Measurements from ENCODE around the gene IMMP2L. TPM values are rescaled to one million over a fixed set of nuclear protein-coding genes. Genes with fewer than 3 reads are reported as not detected.
"Not testable (repeated sequence)": the region's sequence is repeated elsewhere in the genome, so short reads cannot be mapped to it uniquely, and the experiment has no call there.

Gene IMMP2L
- total RNA-seq, 1 experiment from 2014 or later, result 8.6 TPM

GRCh38 chr7:111510062-111510461, 52.2 kb downstream of the IMMP2L start:
- peaks cover 3% of the 10 kb centered on the region; the same call in 1 of the 2 replicates for H3K36me3 ChIP-seq (ENCODE audit: low read depth, low read length)
- DNase-seq (no peak), ATAC-seq (peak; percentile 20; the same call in 1 of the 2 replicates)
- H2AFZ ChIP-seq (ENCODE audit: low read length), result no peak overlapping the region
- H3K79me2 ChIP-seq (ENCODE audit: low read length), result peaks cover 16% of the 10 kb centered on the region
- H4K20me1 ChIP-seq (ENCODE audit: low read length), result no peaks in the 10 kb centered on the region
- H3K9ac ChIP-seq (ENCODE audit: low read length), result peak overlapping the region; percentile 85
- no peak overlapping the region for H3K4me3 ChIP-seq (ENCODE audit: low read length)
- H3K4me2 ChIP-seq (ENCODE audit: low read length), result 0 out of 2 replicates have a peak overlapping the region, but pooled peaks have one; percentile 17
- no peaks in the 10 kb centered on the region for H3K9me2 ChIP-seq (replicated peaks; ENCODE audit: low read length)
- POLR2A ChIA-PET (ENCODE audit: unreplicated experiment), result interaction anchor here (0.6 to 1.3 kb wide), 3 partner anchors 11 to 301 kb away, joined by 7 to 10 read pairs (median 10); partner anchors contain the start of gene IMMP2L
- CTCF ChIA-PET, result interaction anchor here (0.6 to 1.4 kb wide), 2 partner anchors 11 to 23 kb away, joined by 4 to 12 read pairs; no protein-coding TSS in a partner anchor
- intact Hi-C loops (cut with micrococcal nuclease), result no loop called here
- H3K27me3 ChIP-seq (ENCODE audit: low read length), result no peaks in the 10 kb centered on the region
- peak overlapping the region; percentile 96 for H3K27ac ChIP-seq (ENCODE audit: low read length)
- peaks cover 46% of the 10 kb centered on the region for H3K4me1 ChIP-seq (ENCODE audit: insufficient read depth, low read length)
- H3K9me3 ChIP-seq (ENCODE audit: low read length), result no peaks in the 10 kb centered on the region
- no peak for TF ChIP-seq EZH2 (IDR thresholded peaks at IDR 0.05; ENCODE audit: low read length, unreplicated experiment)
- no peaks in the 10 kb centered on the region for H3F3A ChIP-seq (ENCODE audit: low read length, unreplicated experiment)
- no TSS peak for BruUV-seq (replicated peaks)

GRCh38 chr7:111509288-111509687, 53.0 kb downstream of the IMMP2L start:
- Histone ChIP-seq H3K9me2 (replicated peaks; ENCODE audit: low read length) (no peaks in the 10 kb centered on the region), H3K79me2 (ENCODE audit: low read length) (peaks cover 16% of the 10 kb centered on the region), H2AFZ (ENCODE audit: low read length) (no peak overlapping the region), H4K20me1 (ENCODE audit: low read length) (no peaks in the 10 kb centered on the region), H3K9ac (ENCODE audit: low read length) (peak overlapping the region; percentile 85), H3K4me2 (ENCODE audit: low read length) (peak overlapping the region; percentile 38), H3K27me3 (ENCODE audit: low read length) (no peaks in the 10 kb centered on the region), H3F3A (ENCODE audit: low read length, unreplicated experiment) (no peaks in the 10 kb centered on the region), H3K9me3 (ENCODE audit: low read length) (no peaks in the 10 kb centered on the region), H3K4me1 (ENCODE audit: insufficient read depth, low read length) (peaks cover 46% of the 10 kb centered on the region), H3K27ac (ENCODE audit: low read length) (peak overlapping the region; percentile 96), H3K36me3 (ENCODE audit: low read depth, low read length) (peaks cover 3% of the 10 kb centered on the region; the same call in 1 of the 2 replicates), H3K4me3 (ENCODE audit: low read length) (no peak overlapping the region)
- ATAC-seq, result peak; percentile 75
- intact Hi-C loops (cut with micrococcal nuclease), result loop anchor here (1.0 kb wide), 1 partner anchor 10 kb away; no protein-coding TSS in a partner anchor
- ChIA-PET POLR2A (ENCODE audit: unreplicated experiment) (interaction anchor here (0.9 to 1.3 kb wide), 2 partner anchors 10 to 53 kb away, joined by 10 read pairs; partner anchors contain the start of gene IMMP2L), CTCF (interaction anchor here (0.6 to 1.4 kb wide), 2 partner anchors 11 to 23 kb away, joined by 4 to 12 read pairs; no protein-coding TSS in a partner anchor)
- no TSS peak for BruUV-seq (replicated peaks)
- TF ChIP-seq, protein P1, sequence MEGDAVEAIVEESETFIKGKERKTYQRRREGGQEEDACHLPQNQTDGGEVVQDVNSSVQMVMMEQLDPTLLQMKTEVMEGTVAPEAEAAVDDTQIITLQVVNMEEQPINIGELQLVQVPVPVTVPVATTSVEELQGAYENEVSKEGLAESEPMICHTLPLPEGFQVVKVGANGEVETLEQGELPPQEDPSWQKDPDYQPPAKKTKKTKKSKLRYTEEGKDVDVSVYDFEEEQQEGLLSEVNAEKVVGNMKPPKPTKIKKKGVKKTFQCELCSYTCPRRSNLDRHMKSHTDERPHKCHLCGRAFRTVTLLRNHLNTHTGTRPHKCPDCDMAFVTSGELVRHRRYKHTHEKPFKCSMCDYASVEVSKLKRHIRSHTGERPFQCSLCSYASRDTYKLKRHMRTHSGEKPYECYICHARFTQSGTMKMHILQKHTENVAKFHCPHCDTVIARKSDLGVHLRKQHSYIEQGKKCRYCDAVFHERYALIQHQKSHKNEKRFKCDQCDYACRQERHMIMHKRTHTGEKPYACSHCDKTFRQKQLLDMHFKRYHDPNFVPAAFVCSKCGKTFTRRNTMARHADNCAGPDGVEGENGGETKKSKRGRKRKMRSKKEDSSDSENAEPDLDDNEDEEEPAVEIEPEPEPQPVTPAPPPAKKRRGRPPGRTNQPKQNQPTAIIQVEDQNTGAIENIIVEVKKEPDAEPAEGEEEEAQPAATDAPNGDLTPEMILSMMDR (conservative IDR thresholded peaks at IDR 0.05; ENCODE audit: low read depth, low read length), result no peak
- TF ChIP-seq EZH2phosphoT487 (IDR thresholded peaks at IDR 0.05; ENCODE audit: borderline replicate concordance, low read length), result no peak
- TF ChIP-seq EZH2 (IDR thresholded peaks at IDR 0.05; ENCODE audit: low read length, unreplicated experiment), result no peak
- DNase-seq, result peak; percentile 73

- DNase-seq, result no peak
- CTCF ChIA-PET, result no interaction called here
- intact Hi-C loops (cut with micrococcal nuclease), result no loop called here
These were observed 53.9 kb downstream of the IMMP2L start for GRCh38 chr7:111508387-111508786.

GRCh38 chr7:111505422-111505821, 56.9 kb downstream of the IMMP2L start:
- peaks cover 29% of the 10 kb centered on the region for H3K4me1 ChIP-seq (ENCODE audit: insufficient read depth, low read length)
- H3K4me3 ChIP-seq (ENCODE audit: low read length); H3K4me2 ChIP-seq (ENCODE audit: low read length); H3K9ac ChIP-seq (ENCODE audit: low read length); H3K9me3 ChIP-seq (ENCODE audit: low read length); DNase-seq; H3F3A ChIP-seq (ENCODE audit: low read length, unreplicated experiment); H3K27ac ChIP-seq (ENCODE audit: low read length); POLR2A ChIA-PET (ENCODE audit: unreplicated experiment); intact Hi-C loops (cut with micrococcal nuclease); H3K27me3 ChIP-seq (ENCODE audit: low read length); H3K9me2 ChIP-seq (replicated peaks; ENCODE audit: low read length); BruUV-seq (replicated peaks); H4K20me1 ChIP-seq (ENCODE audit: low read length); ATAC-seq; CTCF ChIA-PET; H3K36me3 ChIP-seq (ENCODE audit: low read depth, low read length); H2AFZ ChIP-seq (ENCODE audit: low read length): not testable (repeated sequence)
- peaks cover 13% of the 10 kb centered on the region for H3K79me2 ChIP-seq (ENCODE audit: low read length)

More at GRCh38 chr7:111508387-111508786, 53.9 kb downstream of the IMMP2L start:
- Histone ChIP-seq H3K27me3 (ENCODE audit: low read length) (no peaks in the 10 kb centered on the region), H3K9me3 (ENCODE audit: low read length) (no peaks in the 10 kb centered on the region), H3K36me3 (ENCODE audit: low read depth, low read length) (peaks cover 3% of the 10 kb centered on the region; the same call in 1 of the 2 replicates), H3F3A (ENCODE audit: low read length, unreplicated experiment) (no peaks in the 10 kb centered on the region), H3K79me2 (ENCODE audit: low read length) (peaks cover 16% of the 10 kb centered on the region), H3K4me1 (ENCODE audit: insufficient read depth, low read length) (peaks cover 46% of the 10 kb centered on the region), H3K27ac (ENCODE audit: low read length) (peak overlapping the region; percentile 96), H3K9ac (ENCODE audit: low read length) (peak overlapping the region; percentile 85), H3K4me2 (ENCODE audit: low read length) (peak overlapping the region; percentile 38; the same call in 1 of the 2 replicates), H3K9me2 (replicated peaks; ENCODE audit: low read length) (no peaks in the 10 kb centered on the region), H2AFZ (ENCODE audit: low read length) (no peak overlapping the region), H4K20me1 (ENCODE audit: low read length) (no peaks in the 10 kb centered on the region), H3K4me3 (ENCODE audit: low read length) (no peak overlapping the region)
- ATAC-seq, result no peak
- BruUV-seq (replicated peaks), result TSS peak; percentile 43
- POLR2A ChIA-PET (ENCODE audit: unreplicated experiment), result no interaction called here
- TF ChIP-seq, protein P1 (conservative IDR thresholded peaks at IDR 0.05; ENCODE audit: low read depth, low read length), result no peak

DNA sequence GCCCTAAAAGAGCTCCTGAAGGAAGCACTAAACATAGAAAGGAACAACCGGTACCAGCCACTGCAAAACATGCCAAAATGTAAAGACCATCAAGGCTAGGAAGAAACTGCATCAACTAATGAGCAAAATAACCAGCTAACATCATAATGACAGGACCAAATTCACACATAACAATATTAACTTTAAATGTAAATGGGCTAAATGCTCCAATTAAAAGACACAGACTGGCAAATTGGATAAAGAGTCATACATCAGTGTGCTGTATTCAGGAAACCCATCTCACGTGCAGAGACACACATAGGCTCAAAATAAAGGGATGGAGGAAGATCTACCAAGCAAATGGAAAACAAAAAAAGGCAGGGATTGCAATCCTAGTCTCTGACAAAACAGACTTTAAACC, 60.5 kb downstream of the IMMP2L start:
- DNase-seq; intact Hi-C loops (cut with micrococcal nuclease); H3K36me3 ChIP-seq (ENCODE audit: low read depth, low read length); H3K4me2 ChIP-seq (ENCODE audit: low read length); H3K27ac ChIP-seq (ENCODE audit: low read length); BruUV-seq (replicated peaks); H3K4me3 ChIP-seq (ENCODE audit: low read length); ATAC-seq; H3K27me3 ChIP-seq (ENCODE audit: low read length); POLR2A ChIA-PET (ENCODE audit: unreplicated experiment); H4K20me1 ChIP-seq (ENCODE audit: low read length); H3K9me3 ChIP-seq (ENCODE audit: low read length); CTCF ChIA-PET; H3K9me2 ChIP-seq (replicated peaks; ENCODE audit: low read length); H3K79me2 ChIP-seq (ENCODE audit: low read length); H3F3A ChIP-seq (ENCODE audit: low read length, unreplicated experiment); H3K9ac ChIP-seq (ENCODE audit: low read length); H2AFZ ChIP-seq (ENCODE audit: low read length): not testable (repeated sequence)
- H3K4me1 ChIP-seq (ENCODE audit: insufficient read depth, low read length), result peaks cover 26% of the 10 kb centered on the region
